Smooth muscle cell (in vitro differentiated cells): ENCODE results near the gene RMP24.

Experiments used
- DNase-seq: peaks from one replicate; lab custom pipeline; 2025; ENCODE audit not compliant: unreplicated experiment; lab: John Stamatoyannopoulos, UW
- H2AFZ ChIP-seq: fragments of 200-600 bp; sonication (generic); 2 replicates; pipeline ENCODE4 v1.6.0; 2016; ENCODE audit warnings: antibody characterized with exemption, low read depth, mild to moderate bottlenecking
- H3F3A ChIP-seq: fragments of 200-600 bp; sonication (generic); 2 replicates; pipeline ENCODE4 v1.6.0; 2017; ENCODE audit warnings: antibody characterized with exemption, low read depth
- H3K27ac ChIP-seq: fragments of 200-600 bp; sonication (generic); 2 replicates; pipeline ENCODE4 v1.5.1; 2016; ENCODE audit warnings: low read depth, mild to moderate bottlenecking
- H3K27me3 ChIP-seq: fragments of 200-600 bp; sonication (generic); 2 replicates; pipeline ENCODE4 v1.6.1; 2016; ENCODE audit warnings: low read depth, mild to moderate bottlenecking
- H3K36me3 ChIP-seq: fragments of 200-600 bp; sonication (generic); 2 replicates; pipeline ENCODE4 v1.5.1; 2016; ENCODE audit warnings: low read depth
- H3K4me1 ChIP-seq: fragments of 200-600 bp; sonication (generic); 2 replicates; pipeline ENCODE4 v1.5.1; 2016; ENCODE audit warnings: low read depth
- H3K4me2 ChIP-seq: fragments of 200-600 bp; sonication (generic); 2 replicates; pipeline ENCODE4 v1.6.0; 2016; ENCODE audit warnings: mild to moderate bottlenecking
- H3K4me3 ChIP-seq: fragments of 200-600 bp; sonication (generic); 2 replicates; pipeline ENCODE4 v1.5.1; 2016; ENCODE audit warnings: mild to moderate bottlenecking
- H3K79me2 ChIP-seq: fragments of 200-600 bp; sonication (generic); 2 replicates; pipeline ENCODE4 v1.6.0; 2016; ENCODE audit warnings: low read depth, mild to moderate bottlenecking
- H3K9ac ChIP-seq: fragments of 200-600 bp; sonication (generic); 2 replicates; pipeline ENCODE4 v1.6.0; 2016; ENCODE audit warnings: low read depth
- H3K9me3 ChIP-seq: fragments of 200-600 bp; sonication (generic); replicated peaks from 2 replicates; pipeline ENCODE4 v1.5.1; 2016; ENCODE audit warnings: low read depth
- H4K20me1 ChIP-seq: fragments of 200-600 bp; sonication (generic); 2 replicates; pipeline ENCODE4 v1.6.0; 2016; ENCODE audit warnings: low read depth
- WGBS: methylation state at CpG from one replicate; pipeline ENCODE4 v1.1.7; 2016; ENCODE audit warnings: low lambda C conversion rate; 5-methylcytosine and 5-hydroxymethylcytosine counted together
- TF ChIP-seq, protein P1 (sequence below): fragments of 200-600 bp; sonication (generic); IDR thresholded peaks from 2 replicates; pipeline ENCODE4 v1.5.1; 2017; ENCODE audit warnings: borderline replicate concordance, mild to moderate bottlenecking, antibody characterized with exemption; ENCODE audit not compliant: insufficient read depth, poor library complexity, severe bottlenecking

The RMP24 gene

DNA sequence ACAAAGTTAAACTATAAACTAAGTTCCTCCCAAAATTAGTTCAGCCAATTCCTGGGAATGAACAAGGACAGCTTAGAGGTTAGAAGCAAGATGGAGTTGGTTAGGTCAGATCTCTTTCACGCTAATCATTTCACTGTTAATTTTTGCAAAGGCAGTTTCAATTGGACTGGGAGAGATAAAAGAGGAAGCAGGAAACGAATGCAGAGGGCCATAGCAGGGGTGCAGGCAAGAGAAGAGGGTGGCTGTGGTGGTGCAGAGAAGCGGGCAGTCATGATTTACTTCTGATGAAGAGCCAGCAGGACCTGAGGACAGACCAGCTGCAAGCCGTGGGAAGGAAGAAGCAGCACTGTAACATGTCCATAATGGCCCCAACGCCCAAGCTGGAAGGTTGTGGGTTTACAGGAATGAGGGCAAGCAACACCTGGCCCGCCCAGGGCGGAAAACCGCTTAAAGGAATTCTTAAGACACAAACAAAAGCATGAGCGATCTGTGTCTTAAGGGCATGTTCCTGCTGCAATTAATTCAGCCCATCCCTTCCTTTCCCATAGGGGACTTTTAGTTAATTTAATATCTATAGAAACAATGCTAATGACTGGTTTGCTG, 4.1 kb upstream of the RMP24 start:
- TF ChIP-seq, protein P1, sequence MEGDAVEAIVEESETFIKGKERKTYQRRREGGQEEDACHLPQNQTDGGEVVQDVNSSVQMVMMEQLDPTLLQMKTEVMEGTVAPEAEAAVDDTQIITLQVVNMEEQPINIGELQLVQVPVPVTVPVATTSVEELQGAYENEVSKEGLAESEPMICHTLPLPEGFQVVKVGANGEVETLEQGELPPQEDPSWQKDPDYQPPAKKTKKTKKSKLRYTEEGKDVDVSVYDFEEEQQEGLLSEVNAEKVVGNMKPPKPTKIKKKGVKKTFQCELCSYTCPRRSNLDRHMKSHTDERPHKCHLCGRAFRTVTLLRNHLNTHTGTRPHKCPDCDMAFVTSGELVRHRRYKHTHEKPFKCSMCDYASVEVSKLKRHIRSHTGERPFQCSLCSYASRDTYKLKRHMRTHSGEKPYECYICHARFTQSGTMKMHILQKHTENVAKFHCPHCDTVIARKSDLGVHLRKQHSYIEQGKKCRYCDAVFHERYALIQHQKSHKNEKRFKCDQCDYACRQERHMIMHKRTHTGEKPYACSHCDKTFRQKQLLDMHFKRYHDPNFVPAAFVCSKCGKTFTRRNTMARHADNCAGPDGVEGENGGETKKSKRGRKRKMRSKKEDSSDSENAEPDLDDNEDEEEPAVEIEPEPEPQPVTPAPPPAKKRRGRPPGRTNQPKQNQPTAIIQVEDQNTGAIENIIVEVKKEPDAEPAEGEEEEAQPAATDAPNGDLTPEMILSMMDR, result no peak
- no peak overlapping the region for H2AFZ ChIP-seq
- H3K27ac ChIP-seq, result no peak overlapping the region

DNA sequence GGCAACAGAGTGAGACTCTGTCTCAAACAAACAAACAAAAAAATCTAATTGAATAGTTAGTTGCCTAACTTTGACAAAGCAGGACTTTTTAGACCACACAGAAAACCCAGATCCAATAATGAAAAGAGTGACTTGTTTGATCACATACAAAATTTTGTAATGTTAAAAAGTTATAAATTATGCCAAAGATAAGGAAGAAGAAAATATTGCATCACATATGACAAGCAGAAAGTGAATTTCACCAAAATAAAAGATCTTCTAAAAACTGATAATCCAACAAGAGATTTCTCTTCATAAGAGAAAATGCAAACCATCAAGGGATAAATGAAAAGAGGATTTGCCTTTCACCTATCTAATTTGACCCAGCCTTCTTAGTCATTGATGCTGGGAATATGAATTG, 2.8 kb upstream of the RMP24 start:
- TF ChIP-seq, protein P1, result no peak
- Histone ChIP-seq H3F3A (no peaks in the 10 kb centered on the region), H3K4me3 (no peak overlapping the region), H3K27ac (no peak overlapping the region), H2AFZ (no peak overlapping the region), H3K27me3 (no peaks in the 10 kb centered on the region), H3K36me3 (no peaks in the 10 kb centered on the region), H4K20me1 (no peaks in the 10 kb centered on the region), H3K9me3 (no peaks in the 10 kb centered on the region), H3K79me2 (peaks cover 20% of the 10 kb centered on the region), H3K4me1 (peaks cover 6% of the 10 kb centered on the region), H3K4me2 (no peak overlapping the region), H3K9ac (no peak overlapping the region)
- no peak for DNase-seq

More for the DNA sequence above, 4.1 kb upstream of the RMP24 start:
- no peaks in the 10 kb centered on the region for H3F3A ChIP-seq
- H3K9me3 ChIP-seq, result no peaks in the 10 kb centered on the region
- H3K4me2 ChIP-seq, result no peak overlapping the region
- peaks cover 7% of the 10 kb centered on the region for H3K79me2 ChIP-seq
- H4K20me1 ChIP-seq, result no peaks in the 10 kb centered on the region
- no peaks in the 10 kb centered on the region for H3K36me3 ChIP-seq
- no peak overlapping the region for H3K4me3 ChIP-seq
- no peaks in the 10 kb centered on the region for H3K27me3 ChIP-seq
- no peak overlapping the region for H3K9ac ChIP-seq
- H3K4me1 ChIP-seq, result peaks cover 4% of the 10 kb centered on the region
- no peak for DNase-seq
- 73% methylated on average over 9 of the region's 9 CpGs for WGBS

DNA sequence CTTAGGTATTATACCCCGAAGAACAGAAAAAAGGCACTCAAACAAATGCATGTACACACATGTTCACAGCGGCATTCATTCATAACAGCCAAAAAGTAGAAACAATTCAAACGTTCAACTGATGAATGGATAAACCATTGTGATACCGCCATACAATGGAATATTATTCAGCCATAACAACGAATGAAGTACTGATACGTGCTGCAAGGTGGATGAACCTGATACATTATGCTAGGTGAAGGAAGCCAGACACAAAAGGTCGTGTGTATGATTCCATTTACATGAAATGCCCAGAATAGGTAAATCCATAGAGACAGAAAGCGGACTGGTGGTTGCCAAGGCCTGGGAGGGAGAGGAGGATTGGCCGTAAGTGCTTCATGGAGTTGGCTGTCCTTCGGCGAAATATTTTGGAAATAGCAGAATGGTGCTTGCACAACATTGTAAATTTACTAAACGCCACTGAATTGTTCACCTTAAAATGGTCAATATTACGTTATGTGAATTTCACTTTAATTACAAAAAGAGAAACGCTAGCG, 750 bp upstream of the RMP24 start:
- Histone ChIP-seq H3F3A (no peaks in the 10 kb centered on the region), H3K79me2 (peaks cover 22% of the 10 kb centered on the region), H2AFZ (peak overlapping the region; percentile 88), H4K20me1 (no peaks in the 10 kb centered on the region), H3K4me3 (peak overlapping the region; percentile 89), H3K4me1 (peaks cover 6% of the 10 kb centered on the region), H3K9me3 (no peaks in the 10 kb centered on the region), H3K27ac (peak overlapping the region; percentile 52), H3K4me2 (peak overlapping the region; percentile 83), H3K9ac (peak overlapping the region; percentile 95), H3K27me3 (no peaks in the 10 kb centered on the region), H3K36me3 (peaks cover 17% of the 10 kb centered on the region)
- WGBS, result 39% methylated on average over 15 of the region's 15 CpGs
- TF ChIP-seq, protein P1, result no peak
- no peak for DNase-seq

DNA sequence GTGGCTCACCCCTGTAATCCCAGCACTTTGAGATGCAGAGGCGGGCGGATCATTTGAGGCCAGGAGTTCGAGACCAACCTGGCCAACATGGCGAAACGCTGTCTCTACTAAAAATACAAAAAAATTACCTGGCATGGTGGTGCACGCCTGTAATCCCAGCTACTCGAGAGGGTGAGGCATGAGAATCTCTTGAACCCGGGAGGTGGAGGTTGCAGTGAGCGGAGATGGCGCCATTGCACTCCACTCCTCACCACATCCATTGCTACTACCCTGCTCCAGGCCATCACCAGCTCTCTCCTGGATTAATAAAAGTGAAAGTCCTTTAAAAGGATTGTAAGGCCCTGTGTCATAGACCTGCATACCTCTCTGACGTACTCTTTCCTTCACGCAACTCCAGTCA, 1.2 kb downstream of the RMP24 start:
- Histone ChIP-seq H3K4me2 (peak overlapping the region; percentile 100), H4K20me1 (no peaks in the 10 kb centered on the region), H3K9me3 (no peaks in the 10 kb centered on the region), H3K9ac (no peak overlapping the region), H3K27ac (no peak overlapping the region), H3K4me1 (peaks cover 6% of the 10 kb centered on the region), H3K27me3 (no peaks in the 10 kb centered on the region), H3K4me3 (peak overlapping the region; percentile 89), H3K79me2 (peaks cover 22% of the 10 kb centered on the region), H3F3A (no peaks in the 10 kb centered on the region), H3K36me3 (peaks cover 26% of the 10 kb centered on the region), H2AFZ (no peak overlapping the region)
- TF ChIP-seq, protein P1, result no peak
- no peak for DNase-seq
- 92% methylated on average over 12 of the region's 12 CpGs for WGBS
